Prostate gland (tissue), 2 donors: ENCODE measurements around the gene KEAP1.

Source experiments
- CTCF ChIP-seq, 4 experiments: fragments of 200-600 bp in 2 of 4; fragments of 450-650 bp in 2 of 4; sonication (generic) in 2 of 4; IDR thresholded peaks; 1 replicate in 3 of 4; 2 replicates in 1 of 4; pipeline ENCODE4 v1.5.1; 2016 to 2019; ENCODE audit warnings: antibody characterized with exemption in 4 of 4, mild to moderate bottlenecking in 2 of 4, moderate library complexity in 2 of 4
- POLR2A ChIP-seq: fragments of 450-650 bp; IDR thresholded peaks from one replicate; pipeline ENCODE4 v1.6.1; 2016; ENCODE audit warnings: antibody characterized with exemption, mild to moderate bottlenecking
- POLR2AphosphoS5 ChIP-seq: sonication (generic); formaldehyde crosslinking; IDR thresholded peaks from one replicate; pipeline ENCODE4 v1.6.1; 2017; ENCODE audit warnings: antibody characterized with exemption

GRCh38 chr19:10532457-10532856 is 29.3 kb upstream of the KEAP1 start:
- TF ChIP-seq CTCF (IDR thresholded peaks at IDR 0.05) (no peak), POLR2A (no peak), POLR2AphosphoS5 (no peak)
